Tibial artery (tissue), 4 donors: Measurements from ENCODE around the gene CASK.

ENCODE experiments used
- DNase-seq, 2 donors: peaks; one replicate each; pipeline ENCODE4 v3.0.0-alpha.2; 2019
- H3K27ac ChIP-seq, 2 donors: fragments of 200-600 bp; sonication (generic) in 1 of 2; 1 replicate in 1 of 2; 2 replicates in 1 of 2; pipeline ENCODE4 v1.5.1; 2018 to 2019; ENCODE audit warnings: mild to moderate bottlenecking in 1 of 2
- H3K27me3 ChIP-seq, 2 donors: fragments of 200-600 bp; sonication (generic) in 1 of 2; one replicate each; pipeline versions ENCODE4 v1.5.1 to v1.6.0; 2016 to 2019
- H3K36me3 ChIP-seq, 3 donors: fragments of 200-600 bp; sonication (generic) in 2 of 3; one replicate each; pipeline ENCODE4 v1.5.1; 2016 to 2019; ENCODE audit warnings: mild to moderate bottlenecking in 2 of 3
- H3K4me1 ChIP-seq, 4 donors: fragments of 200-600 bp; sonication (generic) in 2 of 4; 1 replicate in 3 of 4; 2 replicates in 1 of 4; pipeline ENCODE4 v1.5.1; 2016 to 2019
- H3K4me3 ChIP-seq, 2 donors: fragments of 200-600 bp; sonication (generic) in 1 of 2; 1 replicate in 1 of 2; 2 replicates in 1 of 2; pipeline ENCODE4 v1.5.1; 2018 to 2019; ENCODE audit warnings: mild to moderate bottlenecking in 2 of 2
- H3K9me3 ChIP-seq, 3 donors: fragments of 200-600 bp; sonication (generic) in 1 of 3; one replicate each; pipeline ENCODE4 v1.5.1; 2016 to 2019
- CTCF ChIP-seq, 2 experiments: fragments of 200-600 bp in 1 of 2; fragments of 450-650 bp in 1 of 2; IDR thresholded peaks; one replicate each; pipeline ENCODE4 v1.5.1; 2017 to 2019; ENCODE audit warnings: antibody characterized with exemption in 2 of 2, mild to moderate bottlenecking in 1 of 2, moderate library complexity in 1 of 2
- intact Hi-C: fragments of 100-400 bp; cut with DNase I; formaldehyde crosslinking; loops from one replicate; pipeline ENCODE4 v1.15.0; 2023; ENCODE audit warnings: low total_unique reads

CASK gene

GRCh38 chrX:41538707-41539106 lies 384.6 kb downstream of the CASK start:
- H3K4me3 ChIP-seq = no peak overlapping the region
- no peak for DNase-seq
- TF ChIP-seq CTCF (IDR thresholded peaks at IDR 0.05) = no peak
- intact Hi-C loops = no loop called here
- H3K27me3 ChIP-seq = no peaks in the 10 kb centered on the region
- H3K4me1 ChIP-seq = no peaks in the 10 kb centered on the region
- H3K9me3 ChIP-seq = no peaks in the 10 kb centered on the region
- H3K36me3 ChIP-seq = peaks cover 0 to under 1% (median 0%) of the 10 kb centered on the region in 3 donors
- no peak overlapping the region for H3K27ac ChIP-seq

GRCh38 chrX:41530085-41530484 lies 393.3 kb downstream of the CASK start:
- H3K27me3 ChIP-seq = no peaks in the 10 kb centered on the region
- H3K9me3 ChIP-seq = no peaks in the 10 kb centered on the region
- H3K4me3 ChIP-seq = no peak overlapping the region
- H3K27ac ChIP-seq = no peak overlapping the region
- H3K36me3 ChIP-seq = peaks cover 13 to 25% (median 22%) of the 10 kb centered on the region in 3 donors
- DNase-seq = no peak
- TF ChIP-seq CTCF (IDR thresholded peaks at IDR 0.05) = no peak
- H3K4me1 ChIP-seq = peaks cover 0 to 4% (median 0%) of the 10 kb centered on the region in 4 donors
- intact Hi-C loops = no loop called here

GRCh38 chrX:41529221-41529620 lies 394.1 kb downstream of the CASK start:
- no peak for TF ChIP-seq CTCF (IDR thresholded peaks at IDR 0.05)
- H3K27me3 ChIP-seq = no peaks in the 10 kb centered on the region

GRCh38 chrX:41528784-41529183 lies 394.6 kb downstream of the CASK start:
- no peak for DNase-seq
- no peak overlapping the region for H3K27ac ChIP-seq
- intact Hi-C loops = no loop called here
- H3K4me3 ChIP-seq = no peak overlapping the region
- peaks cover 13 to 25% (median 22%) of the 10 kb centered on the region in 3 donors for H3K36me3 ChIP-seq
- no peaks in the 10 kb centered on the region for H3K9me3 ChIP-seq
- no peak for TF ChIP-seq CTCF (IDR thresholded peaks at IDR 0.05)
- no peaks in the 10 kb centered on the region for H3K27me3 ChIP-seq
- peaks cover 0 to 17% (median 0%) of the 10 kb centered on the region in 4 donors for H3K4me1 ChIP-seq

More at GRCh38 chrX:41529221-41529620, 394.1 kb downstream of the CASK start:
- no peak overlapping the region for H3K4me3 ChIP-seq
- H3K9me3 ChIP-seq = no peaks in the 10 kb centered on the region
- peaks cover 0 to 12% (median 0%) of the 10 kb centered on the region in 4 donors for H3K4me1 ChIP-seq
- DNase-seq = no peak
- H3K36me3 ChIP-seq = peaks cover 13 to 25% (median 22%) of the 10 kb centered on the region in 3 donors
- intact Hi-C loops = no loop called here
- H3K27ac ChIP-seq = no peak overlapping the region

- H3K4me3 ChIP-seq = no peak overlapping the region
- no peaks in the 10 kb centered on the region for H3K27me3 ChIP-seq
- no peaks in the 10 kb centered on the region for H3K9me3 ChIP-seq
- TF ChIP-seq CTCF (IDR thresholded peaks at IDR 0.05) = no peak
- intact Hi-C loops = no loop called here
- peaks cover 0 to 33% (median 0%) of the 10 kb centered on the region in 4 donors for H3K4me1 ChIP-seq
- H3K36me3 ChIP-seq = peaks cover 13 to 25% (median 15%) of the 10 kb centered on the region in 3 donors
- H3K27ac ChIP-seq = no peak overlapping the region
- no peak for DNase-seq
These were observed 396.4 kb downstream of the CASK start for GRCh38 chrX:41526925-41527324.

GRCh38 chrX:41526271-41526670 lies 397.1 kb downstream of the CASK start:
- Histone ChIP-seq H3K27me3 (no peaks in the 10 kb centered on the region), H3K36me3 (peaks cover 13 to 25% (median 15%) of the 10 kb centered on the region in 3 donors), H3K4me3 (no peak overlapping the region), H3K4me1 (peaks cover 0 to 34% (median 0%) of the 10 kb centered on the region in 4 donors), H3K9me3 (no peaks in the 10 kb centered on the region), H3K27ac (no peak overlapping the region)
- no peak for TF ChIP-seq CTCF (IDR thresholded peaks at IDR 0.05)
- no peak for DNase-seq
- intact Hi-C loops = no loop called here
